SH-SY5Y (cell line): ENCODE measurements around the gene RPL3.

Experiments used
- GATA2 ChIP-seq: IDR thresholded peaks from 2 replicates; pipeline ENCODE4 v1.6.1; 2011; ENCODE audit warnings: mild to moderate bottlenecking, low read depth, low read length
- GATA3 ChIP-seq: IDR thresholded peaks from 2 replicates; pipeline ENCODE4 v1.6.1; 2011; ENCODE audit warnings: low read depth, mild to moderate bottlenecking, low read length, moderate library complexity

DNA sequence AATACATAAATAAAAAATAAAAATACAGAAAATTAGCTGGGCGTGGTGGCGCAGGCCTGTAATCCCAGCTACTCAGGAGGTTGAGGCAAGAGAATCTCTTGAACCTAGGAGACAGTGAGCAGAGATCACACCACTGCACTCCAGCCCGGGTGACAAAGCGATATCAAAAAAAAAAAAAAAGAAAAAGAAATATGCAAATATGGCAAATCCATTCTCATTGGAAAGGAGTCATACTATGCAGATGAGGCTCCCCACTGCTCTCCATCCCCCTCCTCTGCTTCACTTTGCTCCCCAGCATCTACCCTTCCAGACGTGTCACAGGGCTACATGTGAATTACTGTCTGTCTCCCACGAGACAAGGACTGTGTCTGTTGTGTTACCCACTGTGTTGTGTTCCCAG lies 38.3 kb downstream of the RPL3 start:
- TF ChIP-seq GATA2 (no peak), GATA3 (no peak)
